ENCODE results near the gene MSI2.

The MSI2 gene

GRCh38 chr17:57563958-57564357 is 307.6 kb downstream of the MSI2 start:
- H3K4me2 ChIP-seq (ENCODE audit: low read depth, low read length, poor library complexity, severe bottlenecking): no peak overlapping the region
- H3K27me3 ChIP-seq (ENCODE audit: insufficient read depth, low read length, poor library complexity, severe bottlenecking): no peaks in the 10 kb centered on the region

GRCh38 chr17:57565176-57565575 is 308.9 kb downstream of the MSI2 start:
- H3K79me2 ChIP-seq (ENCODE audit: insufficient read depth, low read length): peaks cover 96% of the 10 kb centered on the region
- H4K20me1 ChIP-seq (ENCODE audit: insufficient read depth, low read length, poor library complexity, severe bottlenecking): peaks cover 18% of the 10 kb centered on the region
- H3K4me3 ChIP-seq (ENCODE audit: low read length, poor library complexity, severe bottlenecking): no peak overlapping the region
- H3K36me3 ChIP-seq (ENCODE audit: insufficient read depth, low read length): peaks cover 89% of the 10 kb centered on the region; the same call in 1 of the 2 replicates
- no peaks in the 10 kb centered on the region for H3K9me3 ChIP-seq (ENCODE audit: insufficient read depth, low read depth, low read length)
- H3K4me1 ChIP-seq (ENCODE audit: insufficient read depth, low read length, poor library complexity, severe bottlenecking): peaks cover 18% of the 10 kb centered on the region
- no peak overlapping the region for H3K9ac ChIP-seq (ENCODE audit: low read depth, low read length, poor library complexity, severe bottlenecking)
- H3K27me3 ChIP-seq (ENCODE audit: insufficient read depth, low read length, poor library complexity, severe bottlenecking): no peaks in the 10 kb centered on the region
- H2AFZ ChIP-seq (ENCODE audit: low read length): no peak overlapping the region
- no peaks in the 10 kb centered on the region for H3F3A ChIP-seq (ENCODE audit: low read depth)
- TF ChIP-seq CTCF (conservative IDR thresholded peaks at IDR 0.05; ENCODE audit: low read length) (no peak), EZH2phosphoT487 (IDR thresholded peaks at IDR 0.05; ENCODE audit: borderline replicate concordance) (no peak)
- H3K4me2 ChIP-seq (ENCODE audit: low read depth, low read length, poor library complexity, severe bottlenecking): no peak overlapping the region
- no peaks in the 10 kb centered on the region for H3K9me2 ChIP-seq (replicated peaks; ENCODE audit: low read depth, low read length)

More at GRCh38 chr17:57563958-57564357, 307.6 kb downstream of the MSI2 start:
- H3K79me2 ChIP-seq (ENCODE audit: insufficient read depth, low read length): peaks cover 96% of the 10 kb centered on the region
- no peak overlapping the region for H2AFZ ChIP-seq (ENCODE audit: low read length)
- H3K9ac ChIP-seq (ENCODE audit: low read depth, low read length, poor library complexity, severe bottlenecking): no peak overlapping the region
- TF ChIP-seq EZH2phosphoT487 (IDR thresholded peaks at IDR 0.05; ENCODE audit: borderline replicate concordance) (no peak), CTCF (conservative IDR thresholded peaks at IDR 0.05; ENCODE audit: low read length) (no peak)
- no peaks in the 10 kb centered on the region for H3K9me2 ChIP-seq (replicated peaks; ENCODE audit: low read depth, low read length)
- H3F3A ChIP-seq (ENCODE audit: low read depth): no peaks in the 10 kb centered on the region
- peaks cover 89% of the 10 kb centered on the region; the same call in 1 of the 2 replicates for H3K36me3 ChIP-seq (ENCODE audit: insufficient read depth, low read length)
- no peak overlapping the region for H3K4me3 ChIP-seq (ENCODE audit: low read length, poor library complexity, severe bottlenecking)
- H4K20me1 ChIP-seq (ENCODE audit: insufficient read depth, low read length, poor library complexity, severe bottlenecking): peaks cover 18% of the 10 kb centered on the region
- no peaks in the 10 kb centered on the region for H3K9me3 ChIP-seq (ENCODE audit: insufficient read depth, low read depth, low read length)
- peaks cover 25% of the 10 kb centered on the region for H3K4me1 ChIP-seq (ENCODE audit: insufficient read depth, low read length, poor library complexity, severe bottlenecking)

- H3K79me2 ChIP-seq (ENCODE audit: insufficient read depth, low read length): peaks cover 96% of the 10 kb centered on the region
- no peak overlapping the region for H2AFZ ChIP-seq (ENCODE audit: low read length)
- H3K9me2 ChIP-seq (replicated peaks; ENCODE audit: low read depth, low read length): no peaks in the 10 kb centered on the region
- H3K4me1 ChIP-seq (ENCODE audit: insufficient read depth, low read length, poor library complexity, severe bottlenecking): peaks cover 3% of the 10 kb centered on the region
- H3K4me2 ChIP-seq (ENCODE audit: low read depth, low read length, poor library complexity, severe bottlenecking): no peak overlapping the region
- no peak overlapping the region for H3K9ac ChIP-seq (ENCODE audit: low read depth, low read length, poor library complexity, severe bottlenecking)
- TF ChIP-seq EZH2phosphoT487 (IDR thresholded peaks at IDR 0.05; ENCODE audit: borderline replicate concordance): no peak
- H3K9me3 ChIP-seq (ENCODE audit: insufficient read depth, low read depth, low read length): no peaks in the 10 kb centered on the region
- H4K20me1 ChIP-seq (ENCODE audit: insufficient read depth, low read length, poor library complexity, severe bottlenecking): peaks cover 13% of the 10 kb centered on the region
- no peaks in the 10 kb centered on the region for H3F3A ChIP-seq (ENCODE audit: low read depth)
- no peaks in the 10 kb centered on the region for H3K27me3 ChIP-seq (ENCODE audit: insufficient read depth, low read length, poor library complexity, severe bottlenecking)
- H3K4me3 ChIP-seq (ENCODE audit: low read length, poor library complexity, severe bottlenecking): no peak overlapping the region
- peaks cover 89% of the 10 kb centered on the region; the same call in 1 of the 2 replicates for H3K36me3 ChIP-seq (ENCODE audit: insufficient read depth, low read length)
These were observed 310.4 kb downstream of the MSI2 start for GRCh38 chr17:57566721-57567120.

GRCh38 chr17:57567251-57567650 is 310.9 kb downstream of the MSI2 start:
- TF ChIP-seq EZH2phosphoT487 (IDR thresholded peaks at IDR 0.05; ENCODE audit: borderline replicate concordance) (no peak), CTCF (conservative IDR thresholded peaks at IDR 0.05; ENCODE audit: low read length) (no peak)
- Histone ChIP-seq H3K79me2 (ENCODE audit: insufficient read depth, low read length) (peaks cover 93% of the 10 kb centered on the region), H3K9me2 (replicated peaks; ENCODE audit: low read depth, low read length) (no peaks in the 10 kb centered on the region), H3K4me2 (ENCODE audit: low read depth, low read length, poor library complexity, severe bottlenecking) (no peak overlapping the region), H2AFZ (ENCODE audit: low read length) (no peak overlapping the region), H3K4me3 (ENCODE audit: low read length, poor library complexity, severe bottlenecking) (no peak overlapping the region), H3K4me1 (ENCODE audit: insufficient read depth, low read length, poor library complexity, severe bottlenecking) (no peaks in the 10 kb centered on the region), H3K9ac (ENCODE audit: low read depth, low read length, poor library complexity, severe bottlenecking) (no peak overlapping the region), H3K27me3 (ENCODE audit: insufficient read depth, low read length, poor library complexity, severe bottlenecking) (no peaks in the 10 kb centered on the region), H3F3A (ENCODE audit: low read depth) (no peaks in the 10 kb centered on the region), H4K20me1 (ENCODE audit: insufficient read depth, low read length, poor library complexity, severe bottlenecking) (peaks cover 13% of the 10 kb centered on the region), H3K36me3 (ENCODE audit: insufficient read depth, low read length) (peaks cover 89% of the 10 kb centered on the region; the same call in 1 of the 2 replicates), H3K9me3 (ENCODE audit: insufficient read depth, low read depth, low read length) (no peaks in the 10 kb centered on the region)
